Neuronal stem cell (in vitro differentiated cells): ENCODE measurements around the gene IL2RG. TPM values are rescaled to one million over a fixed set of nuclear protein-coding genes. Genes with fewer than 3 reads are reported as not detected.

Experiments
- DNase-seq: peaks from one replicate; pipeline ENCODE4 v3.0.0-alpha.2; 2013; ENCODE audit warnings: low spot score
- H2AFZ ChIP-seq: one replicate; pipeline ENCODE4 v1.6.1; 2013; ENCODE audit warnings: mild to moderate bottlenecking, low read length, inconsistent platforms
- H2AK5ac ChIP-seq: 2 replicates; pipeline ENCODE4 v1.6.1; 2013; ENCODE audit warnings: low read depth, mild to moderate bottlenecking, inconsistent platforms, low read length, moderate library complexity, mixed read lengths
- H2BK120ac ChIP-seq: 2 replicates; pipeline ENCODE4 v1.6.1; 2013; ENCODE audit warnings: low read depth, mild to moderate bottlenecking, inconsistent platforms, low read length, moderate library complexity, mixed read lengths
- H2BK12ac ChIP-seq: one replicate; pipeline ENCODE4 v1.6.1; 2013; ENCODE audit warnings: low read length, inconsistent platforms
- H2BK15ac ChIP-seq: 2 replicates; pipeline ENCODE4 v1.6.1; 2013; ENCODE audit warnings: mild to moderate bottlenecking, low read length, inconsistent platforms, mixed read lengths
- H2BK5ac ChIP-seq: one replicate; pipeline ENCODE4 v1.6.1; 2013; ENCODE audit warnings: inconsistent platforms, mild to moderate bottlenecking, low read length, moderate library complexity
- H3K14ac ChIP-seq: one replicate; pipeline ENCODE4 v1.6.1; 2013; ENCODE audit warnings: low read length, inconsistent platforms
- H3K18ac ChIP-seq: 2 replicates; pipeline ENCODE4 v1.6.1; 2013; ENCODE audit warnings: low read length, inconsistent platforms
- H3K23ac ChIP-seq: 2 replicates; pipeline ENCODE4 v1.6.1; 2013; ENCODE audit warnings: low read depth, mild to moderate bottlenecking, mixed read lengths, low read length, inconsistent platforms; ENCODE audit not compliant: poor library complexity
- H3K27ac ChIP-seq: replicated peaks from 3 replicates; pipeline ENCODE4 v1.5.1; 2013; ENCODE audit warnings: low read length, inconsistent platforms
- H3K27me3 ChIP-seq, 3 experiments: 2 replicates each; pipeline ENCODE4 v1.6.1; 2013; ENCODE audit warnings: low read length in 3 of 3, mild to moderate bottlenecking in 2 of 3, inconsistent platforms in 1 of 3, low read depth in 1 of 3, mixed read lengths in 1 of 3, moderate library complexity in 1 of 3; ENCODE audit not compliant: control insufficient read depth in 3 of 3, insufficient read depth in 3 of 3
- H3K36me3 ChIP-seq, 2 donors: replicated peaks in 1 of 2; 2 replicates each; pipeline ENCODE4 v1.6.1; 2013; ENCODE audit warnings: low read length in 2 of 2; ENCODE audit not compliant: control insufficient read depth in 2 of 2, insufficient read depth in 2 of 2
- H3K4ac ChIP-seq: 2 replicates; pipeline ENCODE4 v1.6.1; 2013; ENCODE audit warnings: inconsistent platforms, mild to moderate bottlenecking, low read length, moderate library complexity
- H3K4me1 ChIP-seq, 2 donors: 1 replicate in 1 of 2; 2 replicates in 1 of 2; pipeline ENCODE4 v1.6.1; 2013; ENCODE audit warnings: low read length in 2 of 2, low read depth in 1 of 2; ENCODE audit not compliant: control insufficient read depth in 2 of 2, insufficient read depth in 1 of 2
- H3K4me2 ChIP-seq: one replicate; pipeline ENCODE4 v1.6.1; 2013; ENCODE audit warnings: mild to moderate bottlenecking, low read length, inconsistent platforms; ENCODE audit not compliant: insufficient read depth, poor library complexity, severe bottlenecking
- H3K4me3 ChIP-seq, 2 donors: 2 replicates each; pipeline ENCODE4 v1.5.1; 2013; ENCODE audit warnings: low read length in 2 of 2, mild to moderate bottlenecking in 2 of 2, inconsistent platforms in 1 of 2, moderate library complexity in 1 of 2
- H3K79me1 ChIP-seq: one replicate; pipeline ENCODE4 v1.6.1; 2013; ENCODE audit warnings: low read depth, mild to moderate bottlenecking, inconsistent platforms, low read length, moderate library complexity
- H3K9ac ChIP-seq: one replicate; pipeline ENCODE4 v1.6.1; 2013; ENCODE audit warnings: mild to moderate bottlenecking, low read depth, low read length, inconsistent platforms; ENCODE audit not compliant: poor library complexity
- H3K9me3 ChIP-seq, 2 donors: replicated peaks in 1 of 2; 2 replicates each; pipeline versions ENCODE3 to v1.6.1; 2013; ENCODE audit warnings: low read length in 2 of 2, mild to moderate bottlenecking in 2 of 2, inconsistent platforms in 1 of 2, low read depth in 1 of 2, mixed read lengths in 1 of 2, moderate library complexity in 1 of 2; ENCODE audit not compliant: control insufficient read depth in 2 of 2, insufficient read depth in 1 of 2
- H4K8ac ChIP-seq: one replicate; pipeline ENCODE4 v1.6.1; 2013; ENCODE audit warnings: low read depth, mild to moderate bottlenecking, inconsistent platforms, low read length, moderate library complexity
- H4K91ac ChIP-seq: one replicate; pipeline ENCODE4 v1.6.1; 2013; ENCODE audit warnings: low read length, low read depth, mild to moderate bottlenecking, inconsistent platforms; ENCODE audit not compliant: poor library complexity
- WGBS, 2 donors: extraction: QIAGEN DNeasy Blood & Tissue Kit; methylation state at CpG; one replicate each; pipeline ENCODE4 v1.1.7; 2013; ENCODE audit warnings: missing lambda C conversion rate in 2 of 2, mixed read lengths in 1 of 2; ENCODE audit not compliant: insufficient read length in 2 of 2, insufficient replicate concordance in 1 of 2; ENCODE audit errors: extremely low coverage in 2 of 2; 5-methylcytosine and 5-hydroxymethylcytosine counted together
- polyA plus RNA-seq, 2 experiments: library from polyadenylated mRNA; stranded (reverse); fragments of 200-250 nt; gene quantifications; one replicate each; pipeline ENCODE4 v1.2.3, GENCODE V29; 2013

Gene IL2RG
- polyA plus RNA-seq (2013, experiment 1 of 2), result 0.10 TPM
- polyA plus RNA-seq (2013, experiment 2 of 2), result not detected

DNA sequence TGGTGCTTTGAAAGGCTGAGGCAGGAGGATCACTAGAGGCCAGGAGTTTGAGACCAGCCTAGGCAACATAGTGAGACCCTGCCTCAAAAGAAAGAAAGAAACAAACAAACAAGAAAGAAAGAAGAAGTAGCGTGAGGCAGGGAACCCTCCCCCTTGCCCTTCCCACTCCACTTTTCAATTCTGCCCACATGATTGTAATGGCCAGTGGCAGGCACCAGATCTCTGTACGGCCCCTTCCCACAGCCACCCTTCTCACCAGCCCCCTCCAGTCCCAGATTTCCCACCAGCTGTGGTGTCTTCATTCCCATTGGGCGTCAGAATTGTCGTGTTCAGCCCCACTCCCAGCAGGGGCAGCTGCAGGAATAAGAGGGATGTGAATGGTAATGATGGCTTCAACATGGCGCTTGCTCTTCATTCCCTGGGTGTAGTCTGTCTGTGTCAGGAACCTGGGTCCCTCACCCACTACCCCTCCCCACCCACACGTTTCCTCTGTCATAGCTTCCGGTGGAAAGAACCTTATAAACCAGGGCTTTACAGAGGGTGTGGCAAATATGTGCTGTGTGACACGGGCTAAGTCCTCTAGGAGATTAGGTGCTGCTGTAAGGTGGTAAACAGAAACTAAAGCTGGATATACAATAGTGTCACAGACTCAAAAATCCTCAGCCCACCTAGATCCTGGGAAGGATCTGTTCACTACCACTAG, at the start of gene IL2RG:
Gene IL2RG, minus strand, starts transcription at position 437 of the 703 bp plus-strand sequence. Its CDS starts 38 bp downstream, at position 399.
- no peak within 1 kb of the TSS for H3K9ac ChIP-seq
- H3K79me1 ChIP-seq, result no peaks in the 10 kb centered on the region
- H3K4me3 ChIP-seq, result no peak within 1 kb of the TSS
- no peak for DNase-seq
- no peak within 1 kb of the TSS for H3K14ac ChIP-seq
- peaks cover 0 to 2% of the 10 kb centered on the region in 2 donors for H3K4me1 ChIP-seq
- H2AFZ ChIP-seq, result no peak within 1 kb of the TSS
- no peak within 1 kb of the TSS for H3K27ac ChIP-seq
- H4K8ac ChIP-seq, result no peak within 1 kb of the TSS
- no peak within 1 kb of the TSS for H2BK15ac ChIP-seq
- no peak within 1 kb of the TSS for H3K18ac ChIP-seq
- H3K36me3 ChIP-seq, result no peaks in the 10 kb centered on the region
- WGBS, 2 donors, result no CpG with 5 or more reads among the region's 8 CpGs
- no peak within 1 kb of the TSS for H2BK120ac ChIP-seq
- H2BK12ac ChIP-seq, result no peak within 1 kb of the TSS
- no peak within 1 kb of the TSS for H2BK5ac ChIP-seq
- no peak within 1 kb of the TSS for H3K4me2 ChIP-seq
- no peaks in the 10 kb centered on the region for H3K9me3 ChIP-seq
- no peak within 1 kb of the TSS for H3K23ac ChIP-seq
- peaks cover 0 to 15% (median 0%) of the 10 kb centered on the region in 3 experiments for H3K27me3 ChIP-seq
- H4K91ac ChIP-seq, result no peak within 1 kb of the TSS
- H3K4ac ChIP-seq, result no peak within 1 kb of the TSS
- H2AK5ac ChIP-seq, result no peak within 1 kb of the TSS

DNA sequence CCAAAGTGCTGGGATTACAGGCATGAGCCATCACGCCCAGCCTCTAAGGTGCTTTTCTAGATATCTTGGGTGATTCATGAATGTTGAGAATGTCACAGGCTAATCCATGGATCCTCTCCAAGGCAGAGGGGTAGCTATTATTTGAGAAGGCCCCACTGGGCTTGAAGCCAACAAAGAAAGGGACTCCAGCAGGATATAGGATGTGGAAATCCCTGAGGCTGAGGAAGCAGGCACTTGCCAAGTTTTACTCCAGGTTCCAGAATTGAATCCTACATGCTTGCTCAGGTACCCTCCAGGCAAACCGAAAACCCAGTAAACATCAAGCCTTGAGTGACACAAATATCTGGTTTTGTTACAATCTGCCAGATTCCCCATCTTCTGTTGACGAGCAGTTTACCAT, 49.1 kb upstream of the IL2RG start:
- Histone ChIP-seq H4K91ac (no peak overlapping the region), H2AK5ac (no peak overlapping the region), H3K4ac (no peak overlapping the region), H3K23ac (no peak overlapping the region), H3K27me3 (no peaks in the 10 kb centered on the region), H3K4me1 (peaks cover 2% of the 10 kb centered on the region in 2 donors), H2BK15ac (no peak overlapping the region), H3K4me2 (no peak overlapping the region), H2BK12ac (no peak overlapping the region), H3K27ac (no peak overlapping the region), H4K8ac (no peak overlapping the region), H3K4me3 (no peak overlapping the region), H3K9me3 (no peaks in the 10 kb centered on the region), H2AFZ (no peak overlapping the region), H3K14ac (no peak overlapping the region), H2BK120ac (no peak overlapping the region), H3K79me1 (no peaks in the 10 kb centered on the region), H3K36me3 (peaks cover 5 to 14% of the 10 kb centered on the region in 2 donors), H2BK5ac (no peak overlapping the region), H3K9ac (no peak overlapping the region), H3K18ac (no peak overlapping the region)
- no peak for DNase-seq
- no CpG with 5 or more reads among the region's 3 CpGs for WGBS, 2 donors

DNA sequence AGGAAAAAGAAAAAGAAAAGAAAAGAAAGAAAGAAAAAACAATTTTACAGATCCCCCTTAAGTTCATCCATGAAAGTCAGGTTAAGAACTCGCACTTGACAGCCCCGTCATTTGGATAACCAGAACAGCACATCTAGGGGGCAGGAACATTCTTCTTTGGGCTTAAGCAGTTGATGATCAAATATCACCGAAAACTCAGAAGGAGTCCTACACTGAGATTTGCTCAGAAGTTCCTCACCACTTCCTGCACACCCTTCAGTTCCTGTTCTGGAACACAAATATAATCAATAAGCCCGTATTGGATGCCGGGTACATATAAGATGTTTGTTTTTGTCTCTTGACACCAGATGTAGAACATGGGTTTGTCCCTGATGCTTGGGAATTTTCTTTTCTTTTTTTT, 48.0 kb upstream of the IL2RG start:
- H2BK120ac ChIP-seq, result no peak overlapping the region
- WGBS, 2 donors, result no CpG with 5 or more reads among the region's 5 CpGs
- H3K27ac ChIP-seq, result no peak overlapping the region
- H2AFZ ChIP-seq, result no peak overlapping the region
- no peaks in the 10 kb centered on the region for H3K27me3 ChIP-seq
- H3K14ac ChIP-seq, result no peak overlapping the region
- no peak overlapping the region for H2BK5ac ChIP-seq
- DNase-seq, result no peak
- H3K9ac ChIP-seq, result no peak overlapping the region
- no peak overlapping the region for H4K91ac ChIP-seq
- H3K4me3 ChIP-seq, result no peak overlapping the region
- H2BK12ac ChIP-seq, result no peak overlapping the region
- no peak overlapping the region for H3K23ac ChIP-seq
- peaks cover 2% of the 10 kb centered on the region in 2 donors for H3K4me1 ChIP-seq
- no peak overlapping the region for H4K8ac ChIP-seq
- H2BK15ac ChIP-seq, result no peak overlapping the region
- H3K4me2 ChIP-seq, result no peak overlapping the region
- H3K36me3 ChIP-seq, result peaks cover 5 to 16% of the 10 kb centered on the region in 2 donors
- no peak overlapping the region for H3K4ac ChIP-seq
- H3K18ac ChIP-seq, result no peak overlapping the region
- no peaks in the 10 kb centered on the region for H3K9me3 ChIP-seq
- no peaks in the 10 kb centered on the region for H3K79me1 ChIP-seq
- H2AK5ac ChIP-seq, result no peak overlapping the region

DNA sequence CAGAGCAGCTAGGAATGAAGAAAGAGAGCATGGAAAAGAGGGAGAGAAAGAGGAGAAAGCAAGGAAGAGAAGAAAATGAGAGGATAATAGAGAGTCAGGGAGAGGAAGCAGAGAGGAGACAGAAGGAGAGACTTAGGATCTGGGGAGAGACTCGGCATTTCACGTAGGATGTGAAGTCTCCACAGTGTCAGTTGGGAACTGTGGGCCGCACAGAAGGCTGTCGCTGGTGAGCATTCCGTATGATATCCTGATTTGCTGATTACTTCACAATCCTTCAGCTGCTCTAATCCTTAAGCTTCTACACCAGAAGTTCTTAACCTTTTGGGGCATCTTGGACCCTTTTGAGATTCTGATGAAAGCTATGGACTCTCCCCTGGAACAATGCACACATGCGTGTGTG, 47.2 kb upstream of the IL2RG start:
- H4K91ac ChIP-seq, result no peak overlapping the region
- H3K14ac ChIP-seq, result no peak overlapping the region
- H3K9me3 ChIP-seq, result no peaks in the 10 kb centered on the region
- H3K27ac ChIP-seq, result no peak overlapping the region
- no peak overlapping the region for H2BK15ac ChIP-seq
- H2BK12ac ChIP-seq, result no peak overlapping the region
- no CpG with 5 or more reads among the region's 6 CpGs for WGBS, 2 donors
- no peak overlapping the region for H2AK5ac ChIP-seq
- H3K4me3 ChIP-seq, result no peak overlapping the region
- no peak overlapping the region for H3K18ac ChIP-seq
- no peak overlapping the region for H3K9ac ChIP-seq
- H3K36me3 ChIP-seq, result peaks cover 5 to 16% of the 10 kb centered on the region in 2 donors
- no peaks in the 10 kb centered on the region for H3K27me3 ChIP-seq
- H3K4me2 ChIP-seq, result no peak overlapping the region
- peaks cover 2% of the 10 kb centered on the region in 2 donors for H3K4me1 ChIP-seq
- no peak overlapping the region for H4K8ac ChIP-seq
- H3K4ac ChIP-seq, result no peak overlapping the region
- no peak overlapping the region for H3K23ac ChIP-seq
- no peaks in the 10 kb centered on the region for H3K79me1 ChIP-seq
- H2BK120ac ChIP-seq, result no peak overlapping the region
- no peak overlapping the region for H2AFZ ChIP-seq
- no peak for DNase-seq
- H2BK5ac ChIP-seq, result no peak overlapping the region
